HepG2 (cell line): ENCODE data around the gene SREBF1. TPM values are rescaled to one million over a fixed set of nuclear protein-coding genes. Genes with fewer than 3 reads are reported as not detected.

Experiments used
- DNMT3B ChIP-seq: conservative IDR thresholded peaks from 2 replicates; pipeline ENCODE4 v1.6.1; 2016; ENCODE audit warnings: missing biosample characterization, control low read depth
- EEA1 ChIP-seq: sonication (generic); formaldehyde crosslinking; IDR thresholded peaks from 2 replicates; pipeline ENCODE4 v1.5.1; 2020; ENCODE audit warnings: mild to moderate bottlenecking, missing genetic modification reagents, borderline replicate concordance
- IRF2 ChIP-seq: IDR thresholded peaks from 2 replicates; pipeline ENCODE4 v1.6.1; 2018; ENCODE audit warnings: missing genetic modification reagents, missing compliant biosample characterization
- KDM6A ChIP-seq: IDR thresholded peaks from 2 replicates; pipeline ENCODE4 v1.6.1; 2016; ENCODE audit warnings: low read depth
- KLF15 ChIP-seq: sonication (generic); formaldehyde crosslinking; IDR thresholded peaks from 2 replicates; pipeline ENCODE4 v1.8.1; 2023; ENCODE audit warnings: borderline replicate concordance, mild to moderate bottlenecking, inconsistent platforms, missing genetic modification reagents, mixed read lengths
- MATR3 ChIP-seq: sonication (generic); formaldehyde crosslinking; IDR thresholded peaks from 2 replicates; pipeline ENCODE4 v1.4.0; 2020; ENCODE audit warnings: missing genetic modification reagents
- MED8 ChIP-seq: sonication (generic); formaldehyde crosslinking; IDR thresholded peaks from 2 replicates; pipeline ENCODE4 v1.8.1; 2023; ENCODE audit warnings: mild to moderate bottlenecking, missing genetic modification reagents; ENCODE audit not compliant: insufficient replicate concordance
- NFIC ChIP-seq: IDR thresholded peaks from 2 replicates; pipeline ENCODE4 v1.6.1; 2012; ENCODE audit warnings: mild to moderate bottlenecking, low read length, inconsistent platforms
- NFKB2 ChIP-seq: sonication (generic); formaldehyde crosslinking; IDR thresholded peaks from 2 replicates; pipeline ENCODE4 v1.4.0; 2020; ENCODE audit warnings: missing genetic modification reagents, borderline replicate concordance
- NRL ChIP-seq: sonication (generic); formaldehyde crosslinking; IDR thresholded peaks from 2 replicates; pipeline ENCODE4 v1.5.0; 2020; ENCODE audit warnings: missing genetic modification reagents, mild to moderate bottlenecking, moderate library complexity, borderline replicate concordance
- REL ChIP-seq: sonication (generic); formaldehyde crosslinking; conservative IDR thresholded peaks from 2 replicates; pipeline ENCODE4 v1.8.0; 2022; ENCODE audit warnings: mild to moderate bottlenecking, missing genetic modification reagents, moderate library complexity
- SCMH1 ChIP-seq: sonication (generic); formaldehyde crosslinking; IDR thresholded peaks from 2 replicates; pipeline ENCODE4 v1.9.0; 2021; ENCODE audit warnings: missing genetic modification reagents, mild to moderate bottlenecking, borderline replicate concordance
- SMARCE1 ChIP-seq: fragments of 450-650 bp; IDR thresholded peaks from 2 replicates; pipeline ENCODE4 v1.6.1; 2017; ENCODE audit warnings: borderline replicate concordance
- SRF ChIP-seq: IDR thresholded peaks from 2 replicates; pipeline ENCODE4 v1.6.1; 2011; ENCODE audit warnings: mild to moderate bottlenecking, low read depth, low read length, moderate library complexity
- SRY ChIP-seq: sonication (generic); formaldehyde crosslinking; IDR thresholded peaks from 2 replicates; pipeline ENCODE4 v1.8.0; 2022; ENCODE audit warnings: mild to moderate bottlenecking, missing genetic modification reagents
- TBP ChIP-seq: sonication (generic); formaldehyde crosslinking; IDR thresholded peaks from 2 replicates; pipeline ENCODE4 v1.5.0; 2020; ENCODE audit warnings: missing genetic modification reagents
- ZFP36L1 ChIP-seq: sonication (generic); formaldehyde crosslinking; IDR thresholded peaks from 2 replicates; pipeline ENCODE4 v1.8.0; 2022; ENCODE audit warnings: mild to moderate bottlenecking, missing genetic modification reagents, moderate library complexity
- ZNF224 ChIP-seq: sonication (generic); formaldehyde crosslinking; IDR thresholded peaks from 2 replicates; pipeline ENCODE4 v1.5.0; 2020; ENCODE audit warnings: mild to moderate bottlenecking, missing genetic modification reagents
- ZNF292 ChIP-seq: sonication (generic); formaldehyde crosslinking; IDR thresholded peaks from 2 replicates; pipeline ENCODE4 v1.8.1; 2022; ENCODE audit warnings: mild to moderate bottlenecking, low read depth, missing genetic modification reagents, borderline replicate concordance
- ZNF30 ChIP-seq: sonication (generic); formaldehyde crosslinking; IDR thresholded peaks from 2 replicates; pipeline ENCODE4 v1.5.0; 2020; ENCODE audit warnings: mild to moderate bottlenecking, missing genetic modification reagents
- ZNF34 ChIP-seq: sonication (generic); formaldehyde crosslinking; IDR thresholded peaks from 2 replicates; pipeline ENCODE4 v1.4.0; 2020; ENCODE audit warnings: mild to moderate bottlenecking, missing genetic modification reagents, borderline replicate concordance
- ZNF383 ChIP-seq: sonication (generic); formaldehyde crosslinking; IDR thresholded peaks from 2 replicates; pipeline ENCODE4 v1.4.0; 2020; ENCODE audit warnings: missing genetic modification reagents, mild to moderate bottlenecking, borderline replicate concordance
- ZNF543 ChIP-seq: sonication (generic); formaldehyde crosslinking; IDR thresholded peaks from 2 replicates; pipeline ENCODE4 v1.4.0; 2020; ENCODE audit warnings: mild to moderate bottlenecking, missing genetic modification reagents
- ZNF607 ChIP-seq: sonication (generic); formaldehyde crosslinking; IDR thresholded peaks from 2 replicates; pipeline ENCODE4 v1.5.1; 2020; ENCODE audit warnings: missing genetic modification reagents, mild to moderate bottlenecking, borderline replicate concordance
- ZNF616 ChIP-seq: sonication (generic); formaldehyde crosslinking; IDR thresholded peaks from 2 replicates; pipeline ENCODE4 v1.5.0; 2020; ENCODE audit warnings: low read depth, mild to moderate bottlenecking, missing genetic modification reagents
- polyA plus RNA-seq, 8 experiments: library from polyadenylated mRNA; depleted of rRNA in 3 of 8; stranded (reverse) in 7 of 8; unstranded in 1 of 8; fragments of >200 nt; fragmentation: Illumina TruSeq in 4 of 8; extraction: Trizol in 4 of 8; gene quantifications; 2 replicates each; pipeline versions ENCODE4 v1.2.1 to v1.2.3, GENCODE V29; 2011 to 2016; ENCODE audit warnings: low read depth in 4 of 8, missing spikeins in 1 of 8, mixed read lengths in 1 of 8; ENCODE audit not compliant: insufficient read depth in 1 of 8
- total RNA-seq, 5 experiments: library from RNA; depleted of rRNA; stranded (reverse); fragments of >200 nt; fragmentation: Illumina TruSeq; extraction: Trizol; gene quantifications; 2 replicates each; pipeline ENCODE4 v1.2.3, GENCODE V29; 2016; ENCODE audit warnings: low read depth in 1 of 5
- TF ChIP-seq, protein P1 (sequence below): IDR thresholded peaks from 2 replicates; pipeline ENCODE4 v1.6.1; 2018; ENCODE audit warnings: missing genetic modification reagents
- TF ChIP-seq, protein P2 (sequence below): sonication (generic); formaldehyde crosslinking; IDR thresholded peaks from 2 replicates; pipeline ENCODE4 v1.5.0; 2020; ENCODE audit warnings: mild to moderate bottlenecking, missing genetic modification reagents
- TF ChIP-seq, protein P3 (sequence below): IDR thresholded peaks from 2 replicates; pipeline ENCODE4 v1.6.1; 2012; ENCODE audit warnings: inconsistent platforms
- TF ChIP-seq, protein P4 (sequence below): sonication (generic); formaldehyde crosslinking; IDR thresholded peaks from 2 replicates; pipeline ENCODE4 v1.4.0; 2020; ENCODE audit warnings: missing genetic modification reagents, mild to moderate bottlenecking, borderline replicate concordance

The SREBF1 gene
- total and polyA plus RNA-seq, 2 of the 13 experiments (the other 11 are each of a cell fraction or from before 2014, with no cell fraction given) = 34.3 to 38.0 TPM

GRCh38 chr17:17823433-17824118, 13.2 kb downstream of the SREBF1 start (continued):
- TF ChIP-seq KDM6A (CRISPR knock-in tag) (0 out of 2 replicates have a peak, but pooled peaks have one; percentile 27), ZNF543 (CRISPR knock-in tag) (no peak), SRF (no peak), SRY (CRISPR knock-in tag) (no peak), NRL (CRISPR knock-in tag) (no peak), SCMH1 (no peak), DNMT3B (CRISPR knock-in tag) (no peak), ZFP36L1 (CRISPR knock-in tag) (no peak), REL (no peak), SMARCE1 (no peak), EEA1 (CRISPR knock-in tag) (no peak), ZNF383 (no peak), MATR3 (CRISPR knock-in tag) (no peak), NFIC (no peak), MED8 (peak; percentile 17), ZNF607 (CRISPR knock-in tag) (no peak), ZNF292 (CRISPR knock-in tag) (0 out of 2 replicates have a peak, but pooled peaks have one; percentile 20), ZNF30 (no peak), ZNF224 (CRISPR knock-in tag) (no peak), IRF2 (CRISPR knock-in tag) (no peak), NFKB2 (CRISPR knock-in tag) (peak; percentile 56; the same call in 1 of the 2 replicates), TBP (no peak), ZNF616 (no peak), KLF15 (CRISPR knock-in tag) (0 out of 2 replicates have a peak, but pooled peaks have one; percentile 51), ZNF34 (no peak)
- TF ChIP-seq, protein P1, sequence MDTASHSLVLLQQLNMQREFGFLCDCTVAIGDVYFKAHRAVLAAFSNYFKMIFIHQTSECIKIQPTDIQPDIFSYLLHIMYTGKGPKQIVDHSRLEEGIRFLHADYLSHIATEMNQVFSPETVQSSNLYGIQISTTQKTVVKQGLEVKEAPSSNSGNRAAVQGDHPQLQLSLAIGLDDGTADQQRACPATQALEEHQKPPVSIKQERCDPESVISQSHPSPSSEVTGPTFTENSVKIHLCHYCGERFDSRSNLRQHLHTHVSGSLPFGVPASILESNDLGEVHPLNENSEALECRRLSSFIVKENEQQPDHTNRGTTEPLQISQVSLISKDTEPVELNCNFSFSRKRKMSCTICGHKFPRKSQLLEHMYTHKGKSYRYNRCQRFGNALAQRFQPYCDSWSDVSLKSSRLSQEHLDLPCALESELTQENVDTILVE = peak; percentile 23; the same call in 1 of the 2 replicates
- TF ChIP-seq, protein P2, sequence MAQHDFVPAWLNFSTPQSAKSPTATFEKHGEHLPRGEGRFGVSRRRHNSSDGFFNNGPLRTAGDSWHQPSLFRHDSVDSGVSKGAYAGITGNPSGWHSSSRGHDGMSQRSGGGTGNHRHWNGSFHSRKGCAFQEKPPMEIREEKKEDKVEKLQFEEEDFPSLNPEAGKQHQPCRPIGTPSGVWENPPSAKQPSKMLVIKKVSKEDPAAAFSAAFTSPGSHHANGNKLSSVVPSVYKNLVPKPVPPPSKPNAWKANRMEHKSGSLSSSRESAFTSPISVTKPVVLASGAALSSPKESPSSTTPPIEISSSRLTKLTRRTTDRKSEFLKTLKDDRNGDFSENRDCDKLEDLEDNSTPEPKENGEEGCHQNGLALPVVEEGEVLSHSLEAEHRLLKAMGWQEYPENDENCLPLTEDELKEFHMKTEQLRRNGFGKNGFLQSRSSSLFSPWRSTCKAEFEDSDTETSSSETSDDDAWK (CRISPR knock-in tag) = no peak
- TF ChIP-seq, protein P3, sequence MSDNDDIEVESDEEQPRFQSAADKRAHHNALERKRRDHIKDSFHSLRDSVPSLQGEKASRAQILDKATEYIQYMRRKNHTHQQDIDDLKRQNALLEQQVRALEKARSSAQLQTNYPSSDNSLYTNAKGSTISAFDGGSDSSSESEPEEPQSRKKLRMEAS = peak; percentile 58
- TF ChIP-seq, protein P4, sequence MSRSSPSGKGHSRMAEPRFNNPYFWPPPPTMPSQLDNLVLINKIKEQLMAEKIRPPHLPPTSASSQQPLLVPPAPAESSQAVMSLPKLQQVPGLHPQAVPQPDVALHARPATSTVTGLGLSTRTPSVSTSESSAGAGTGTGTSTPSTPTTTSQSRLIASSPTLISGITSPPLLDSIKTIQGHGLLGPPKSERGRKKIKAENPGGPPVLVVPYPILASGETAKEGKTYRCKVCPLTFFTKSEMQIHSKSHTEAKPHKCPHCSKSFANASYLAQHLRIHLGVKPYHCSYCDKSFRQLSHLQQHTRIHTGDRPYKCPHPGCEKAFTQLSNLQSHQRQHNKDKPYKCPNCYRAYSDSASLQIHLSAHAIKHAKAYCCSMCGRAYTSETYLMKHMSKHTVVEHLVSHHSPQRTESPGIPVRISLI (CRISPR knock-in tag) = no peak
